Transverse colon (tissue), 4 donors: ENCODE data around the gene EFCAB7. TPM values are rescaled to one million over a fixed set of nuclear protein-coding genes. Genes with fewer than 3 reads are reported as not detected.

Experiments used
- DNase-seq: peaks from one replicate; pipeline ENCODE4 v3.0.0-alpha.2; 2019
- H3K27ac ChIP-seq, 4 donors: fragments of 200-600 bp; sonication (generic); 2 replicates each; pipeline ENCODE4 v1.5.1; 2016 to 2018; ENCODE audit warnings: inconsistent platforms in 4 of 4
- H3K27me3 ChIP-seq: fragments of 200-600 bp; sonication (generic); 2 replicates; pipeline ENCODE4 v1.5.1; 2017; ENCODE audit warnings: inconsistent platforms
- H3K36me3 ChIP-seq, 4 donors: fragments of 200-600 bp; sonication (generic); 2 replicates each; pipeline ENCODE4 v1.5.1; 2017 to 2019; ENCODE audit warnings: inconsistent platforms in 4 of 4
- H3K4me1 ChIP-seq, 4 donors: fragments of 200-600 bp; sonication (generic); 2 replicates each; pipeline ENCODE4 v1.5.1; 2017 to 2020; ENCODE audit warnings: inconsistent platforms in 4 of 4
- H3K4me3 ChIP-seq, 4 donors: fragments of 200-600 bp; sonication (generic); 1 replicate in 1 of 4; 2 replicates in 3 of 4; pipeline versions ENCODE4 v1.5.1 to v1.6.1; 2017 to 2019; ENCODE audit warnings: inconsistent platforms in 4 of 4
- H3K9me3 ChIP-seq, 2 donors: fragments of 200-600 bp; sonication (generic); 2 replicates each; pipeline ENCODE4 v1.5.1; 2017 to 2019; ENCODE audit warnings: inconsistent platforms in 2 of 2
- CTCF ChIP-seq, 5 experiments: fragments of 200-600 bp in 3 of 5; fragments of 450-650 bp in 2 of 5; sonication (generic) in 3 of 5; IDR thresholded peaks; 1 replicate in 2 of 5; 2 replicates in 3 of 5; pipeline ENCODE4 v1.5.1; 2016 to 2017; ENCODE audit warnings: antibody characterized with exemption in 5 of 5, inconsistent platforms in 3 of 5, mild to moderate bottlenecking in 2 of 5, moderate library complexity in 1 of 5
- EP300 ChIP-seq: sonication (generic); formaldehyde crosslinking; IDR thresholded peaks from one replicate; pipeline ENCODE4 v1.6.1; 2017; ENCODE audit warnings: antibody characterized with exemption, low read depth
- POLR2A ChIP-seq: fragments of 450-650 bp; IDR thresholded peaks from one replicate; pipeline ENCODE4 v1.6.1; 2016; ENCODE audit warnings: antibody characterized with exemption, mild to moderate bottlenecking, moderate library complexity
- POLR2AphosphoS5 ChIP-seq, 3 donors: sonication (generic); formaldehyde crosslinking; IDR thresholded peaks; one replicate each; pipeline ENCODE4 v1.6.1; 2016; ENCODE audit warnings: antibody characterized with exemption in 3 of 3
- WGBS, 2 donors: methylation state at CpG; one replicate each; pipeline ENCODE4 v1.1.5; 2018; ENCODE audit warnings: low coverage in 1 of 2; 5-methylcytosine and 5-hydroxymethylcytosine counted together
- in situ Hi-C, 4 donors: fragments of 200-750 bp; cut with MboI; loops; one replicate each; pipeline versions ENCODE4 v1.15.0 to v1.15.1; 2017; ENCODE audit warnings: low sequenced_read_pairs in 3 of 4, low pct_ligation_motif_present in 1 of 4, low pct_unique_long_range_greater_than_20kb in 1 of 4
- intact Hi-C: fragments of 100-400 bp; cut with DNase I; formaldehyde crosslinking; loops from one replicate; pipeline ENCODE4 v1.15.1; 2023; ENCODE audit warnings: low total_unique reads
- total RNA-seq, 4 donors: library from RNA; depleted of rRNA; stranded (reverse); fragments of >200 nt; gene quantifications; one replicate each; pipeline ENCODE4 v1.1.0, GENCODE V29; 2016

The EFCAB7 gene
- total RNA-seq, 4 donors from 2014 or later = 3.8 to 6.4 (median 4.2) TPM; not detected in 1

DNA sequence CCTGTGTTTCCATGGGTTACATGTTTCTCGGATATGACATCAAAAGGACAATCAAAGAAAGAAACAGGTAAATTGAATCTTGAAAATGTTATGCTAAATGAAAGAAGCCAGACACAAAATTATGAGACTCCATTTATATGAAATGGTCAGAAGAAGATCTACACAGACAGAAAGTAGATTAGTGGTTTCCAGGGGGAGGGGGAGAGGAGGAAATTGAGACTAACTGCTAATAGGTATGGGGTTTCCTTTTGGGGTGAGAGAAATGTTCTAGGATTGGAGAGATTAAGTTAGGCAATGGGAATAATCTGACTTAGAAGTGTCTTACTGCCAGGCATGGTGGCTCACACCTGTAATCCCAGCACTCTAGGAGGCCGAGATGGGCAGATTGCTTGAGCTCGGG, 22.1 kb upstream of the EFCAB7 start:
- Histone ChIP-seq H3K4me1 (peaks cover 0 to 6% (median 0%) of the 10 kb centered on the region in 4 donors), H3K36me3 (no peaks in the 10 kb centered on the region), H3K4me3 (no peak overlapping the region), H3K27me3 (no peaks in the 10 kb centered on the region), H3K9me3 (no peaks in the 10 kb centered on the region), H3K27ac (no peak overlapping the region)
- intact Hi-C loops = no loop called here
- 92 to 95% methylated on average over 3 of the region's 3 CpGs for WGBS, 2 donors
- DNase-seq = no peak
- no peak for TF ChIP-seq CTCF (IDR thresholded peaks at IDR 0.05)
- in situ Hi-C loops = no loop called here

GRCh38 chr1:63506782-63507181, 16.5 kb upstream of the EFCAB7 start:
- no peaks in the 10 kb centered on the region for H3K27me3 ChIP-seq
- no peaks in the 10 kb centered on the region for H3K9me3 ChIP-seq
- H3K36me3 ChIP-seq = no peaks in the 10 kb centered on the region
- H3K4me1 ChIP-seq = no peaks in the 10 kb centered on the region
- in situ Hi-C loops = no loop called here
- no peak for DNase-seq
- no peak overlapping the region for H3K27ac ChIP-seq
- intact Hi-C loops = no loop called here
- TF ChIP-seq CTCF (IDR thresholded peaks at IDR 0.05) = no peak
- TF ChIP-seq POLR2A = no peak
- no peak for TF ChIP-seq POLR2AphosphoS5 (IDR thresholded peaks at IDR 0.05)
- no peak for TF ChIP-seq EP300
- H3K4me3 ChIP-seq = no peak overlapping the region

DNA sequence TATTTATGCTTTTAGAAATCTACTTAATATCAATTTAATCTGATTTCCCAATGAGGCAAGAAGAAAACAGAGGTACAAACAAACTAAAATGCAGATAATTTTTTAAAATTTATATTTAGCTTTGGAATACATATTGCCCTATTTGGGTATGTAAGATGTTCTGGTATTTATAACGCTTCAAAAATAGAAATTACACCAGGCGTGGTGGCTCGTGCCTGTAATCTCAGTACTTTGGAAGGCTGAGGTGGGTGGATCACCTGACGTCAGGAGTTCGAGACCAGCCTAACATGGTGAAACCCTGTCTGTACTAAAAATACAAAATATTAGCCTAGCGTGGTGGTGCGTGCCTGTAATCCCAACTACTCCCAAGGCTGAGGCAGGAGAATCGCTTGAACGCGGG, 13.6 kb upstream of the EFCAB7 start:
- H3K36me3 ChIP-seq = no peaks in the 10 kb centered on the region
- H3K4me3 ChIP-seq = no peak overlapping the region
- no peak for DNase-seq
- H3K9me3 ChIP-seq = no peaks in the 10 kb centered on the region
- H3K27ac ChIP-seq = no peak overlapping the region
- H3K4me1 ChIP-seq = no peaks in the 10 kb centered on the region
- H3K27me3 ChIP-seq = no peaks in the 10 kb centered on the region
- TF ChIP-seq POLR2A = no peak
- TF ChIP-seq EP300 = no peak
- TF ChIP-seq CTCF (IDR thresholded peaks at IDR 0.05) = no peak
- no peak for TF ChIP-seq POLR2AphosphoS5 (IDR thresholded peaks at IDR 0.05)
- 80 to 86% methylated on average over 6 to 10 of the region's 10 CpGs for WGBS, 2 donors
- in situ Hi-C loops (no loop called here), intact Hi-C loops (no loop called here)

- Histone ChIP-seq H3K9me3 (no peaks in the 10 kb centered on the region), H3K4me1 (no peaks in the 10 kb centered on the region), H3K27ac (no peak overlapping the region), H3K4me3 (no peak overlapping the region), H3K36me3 (no peaks in the 10 kb centered on the region), H3K27me3 (no peaks in the 10 kb centered on the region)
- TF ChIP-seq EP300 = no peak
- no peak for TF ChIP-seq POLR2AphosphoS5 (IDR thresholded peaks at IDR 0.05)
- TF ChIP-seq POLR2A = no peak
- no peak for TF ChIP-seq CTCF (IDR thresholded peaks at IDR 0.05)
- DNase-seq = no peak
- intact Hi-C loops = no loop called here
- in situ Hi-C loops = no loop called here
Measured at GRCh38 chr1:63512584-63512983, 10.7 kb upstream of the EFCAB7 start.
